HCT116 (cell line): ENCODE measurements around the gene MAML3.

Source experiments
- CEBPB ChIP-seq: IDR thresholded peaks from 2 replicates; pipeline ENCODE4 v1.6.1; 2012; ENCODE audit warnings: low read depth
- CTCF ChIP-seq, 3 experiments: fragments of 200-600 bp in 1 of 3; sonication (generic) in 1 of 3; IDR thresholded peaks in 2 of 3; conservative IDR thresholded peaks in 1 of 3; 2 replicates each; pipeline ENCODE4 v1.5.1; 2012 to 2017; ENCODE audit warnings: low read depth in 2 of 3, low read length in 2 of 3, antibody characterized with exemption in 1 of 3, borderline replicate concordance in 1 of 3, control low read depth in 1 of 3, mild to moderate bottlenecking in 1 of 3, mixed read lengths in 1 of 3, mixed run types in 1 of 3, moderate library complexity in 1 of 3; ENCODE audit not compliant: insufficient read depth in 1 of 3
- POLR2AphosphoS5 ChIP-seq: IDR thresholded peaks from 2 replicates; pipeline ENCODE4 v1.6.1; 2011; ENCODE audit warnings: mild to moderate bottlenecking, low read depth, low read length, moderate library complexity

GRCh38 chr4:139934708-139935195 lies 219.2 kb downstream of the MAML3 start:
- no peak for TF ChIP-seq CEBPB
- no peak for TF ChIP-seq CTCF (IDR thresholded peaks at IDR 0.05 in 2 of 3, conservative IDR thresholded peaks at IDR 0.05 in 1 of 3; ENCODE audit: borderline replicate concordance in 1 of 3, insufficient read depth in 1 of 3, low read depth in 2 of 3, low read length in 2 of 3)
- TF ChIP-seq POLR2AphosphoS5 = no peak
